NCI-H187 treated with DMSO at 0.1 percent for 48 hours (cell line): ENCODE data around the gene SPATA7.

ENCODE experiments used
- DNase-seq: peaks from one replicate; lab custom pipeline; 2025; lab: John Stamatoyannopoulos, UW

SPATA7 gene

DNA sequence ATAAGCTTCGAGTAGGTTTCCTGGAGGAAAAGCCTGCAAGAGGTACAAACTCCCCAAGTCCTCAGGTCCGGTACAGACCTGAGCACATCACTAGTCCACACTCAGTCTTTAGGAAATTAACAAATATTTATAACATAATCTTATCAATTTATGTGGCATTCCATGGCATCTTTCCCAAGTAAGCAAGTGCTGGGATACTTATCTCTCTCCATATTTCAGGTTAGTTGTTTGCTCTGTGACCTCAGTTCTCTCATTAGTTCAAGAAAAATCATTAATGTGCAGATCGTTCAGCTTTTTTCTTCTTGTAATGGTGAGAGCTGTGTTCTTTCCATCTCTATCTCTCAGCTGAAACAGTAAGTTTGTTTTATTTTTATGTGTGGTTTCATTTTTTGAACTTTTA is 34.7 kb downstream of the SPATA7 start:
- no peak for DNase-seq

DNA sequence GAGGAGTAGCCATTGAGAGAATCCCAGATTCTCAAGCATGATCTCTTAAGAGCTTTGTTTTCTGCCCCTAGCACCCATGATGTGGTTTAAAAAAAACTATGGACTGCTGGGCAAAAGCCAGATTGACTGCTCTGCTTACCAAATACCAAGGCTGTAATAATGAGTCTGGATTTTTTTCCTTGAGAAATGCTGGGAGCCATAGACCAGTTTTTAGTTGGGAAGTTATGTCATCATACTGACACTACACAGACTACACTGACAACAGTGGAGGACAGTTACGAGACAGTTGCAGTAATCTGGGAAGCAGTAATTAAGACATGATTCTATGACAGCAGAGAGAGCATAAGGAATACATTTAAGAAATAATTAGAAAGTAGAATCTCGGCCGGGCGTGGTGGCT is 35.8 kb downstream of the SPATA7 start:
- DNase-seq, result no peak

DNA sequence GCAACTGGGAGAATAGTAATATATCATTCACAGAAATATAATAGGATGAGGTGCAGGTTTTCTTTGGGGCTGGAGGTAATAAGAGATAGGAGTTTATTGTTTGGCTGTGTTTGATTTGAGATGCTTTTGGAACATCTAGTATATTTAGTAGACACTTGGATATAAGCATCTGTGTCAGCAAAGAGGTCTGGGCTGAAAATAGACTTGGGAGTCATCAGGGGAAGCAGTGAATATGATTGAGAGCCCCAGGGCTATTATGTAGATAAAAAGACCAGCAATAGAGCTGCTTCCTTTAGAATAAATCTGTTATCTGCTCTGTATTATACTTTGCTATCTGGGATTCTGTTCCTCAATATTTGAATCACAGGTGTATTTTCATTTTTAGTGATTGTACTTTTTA is 36.6 kb downstream of the SPATA7 start:
- no peak for DNase-seq

DNA sequence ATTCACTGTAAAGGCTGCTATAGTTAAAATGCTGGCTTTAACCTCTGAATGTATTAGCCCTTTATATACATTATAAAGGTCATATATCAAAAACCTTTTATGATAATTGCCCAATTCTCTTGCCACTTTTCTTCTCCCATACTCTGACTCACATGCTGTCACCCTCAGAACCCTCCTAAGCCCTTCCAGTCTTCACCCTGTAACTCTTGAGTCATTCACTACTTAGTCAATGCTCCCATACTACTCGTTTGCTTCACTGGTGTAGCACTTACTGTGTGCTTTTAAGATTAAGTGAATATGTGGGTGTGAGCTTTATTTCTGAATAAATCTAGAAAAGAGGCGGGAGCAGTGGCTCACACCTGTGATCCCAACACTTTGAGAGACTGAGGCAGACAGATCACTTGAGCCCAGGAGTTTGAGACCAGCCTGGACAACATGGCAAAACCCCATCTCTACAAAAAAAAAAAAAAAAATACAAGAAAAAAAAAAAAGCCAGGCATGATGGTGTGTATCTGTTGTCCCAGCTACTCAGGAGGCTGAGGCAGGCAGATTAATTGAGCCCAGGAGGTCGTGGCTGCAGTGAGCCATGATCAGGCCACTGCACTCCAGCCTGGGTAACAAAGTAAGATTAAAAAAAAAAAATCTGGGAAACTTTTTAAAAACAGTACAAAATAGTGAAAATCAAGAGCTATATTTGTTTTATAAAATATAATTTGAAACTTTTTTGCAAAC is 37.6 kb downstream of the SPATA7 start:
- DNase-seq, result no peak

DNA sequence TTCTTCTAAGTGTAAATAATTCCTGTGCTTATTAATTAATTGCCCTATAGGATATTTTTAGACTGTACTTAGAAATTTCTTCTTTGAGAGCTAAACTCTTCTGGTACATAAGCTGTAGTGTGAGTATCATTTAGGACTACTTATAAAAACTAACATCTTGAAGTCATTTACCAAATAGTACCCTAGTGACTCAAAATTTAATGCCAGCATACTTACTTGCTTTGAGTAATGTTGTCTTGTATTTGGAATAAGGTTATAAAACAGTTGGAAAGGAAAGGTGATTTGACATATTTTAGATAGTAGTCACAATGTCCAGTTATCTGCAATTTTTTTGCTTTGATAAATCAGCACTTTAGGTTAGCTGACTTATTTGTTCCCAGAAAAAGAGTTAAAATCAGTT is 39.1 kb downstream of the SPATA7 start:
- no peak for DNase-seq

DNA sequence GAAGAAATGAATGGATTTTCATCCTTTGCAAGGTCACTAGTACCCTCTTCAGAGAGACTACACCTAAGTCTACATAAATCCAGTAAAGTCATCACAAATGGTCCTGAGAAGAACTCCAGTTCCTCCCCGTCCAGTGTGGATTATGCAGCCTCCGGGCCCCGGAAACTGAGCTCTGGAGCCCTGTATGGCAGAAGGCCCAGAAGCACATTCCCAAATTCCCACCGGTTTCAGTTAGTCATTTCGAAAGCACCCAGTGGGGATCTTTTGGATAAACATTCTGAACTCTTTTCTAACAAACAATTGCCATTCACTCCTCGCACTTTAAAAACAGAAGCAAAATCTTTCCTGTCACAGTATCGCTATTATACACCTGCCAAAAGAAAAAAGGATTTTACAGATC is 40.8 kb downstream of the SPATA7 start:
- DNase-seq, result no peak

DNA sequence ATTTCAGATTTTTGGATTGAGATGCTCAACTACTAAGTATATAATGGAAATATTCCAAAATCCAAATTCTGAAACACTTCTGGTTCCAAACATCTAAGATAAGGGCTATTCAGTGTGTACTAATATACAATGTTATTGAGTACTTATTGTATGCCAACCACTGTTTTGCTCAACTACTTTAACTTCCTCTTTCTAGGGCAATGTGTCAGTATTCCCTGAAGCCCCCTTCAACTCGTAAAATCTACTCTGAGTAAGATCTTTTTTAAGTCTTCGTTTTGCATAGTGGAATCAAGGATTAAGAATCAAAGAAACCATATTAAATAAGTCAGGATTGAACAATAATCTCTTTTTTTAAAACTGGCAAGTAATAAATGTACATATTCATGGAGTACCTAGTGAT is 45.5 kb downstream of the SPATA7 start:
- DNase-seq, result no peak

DNA sequence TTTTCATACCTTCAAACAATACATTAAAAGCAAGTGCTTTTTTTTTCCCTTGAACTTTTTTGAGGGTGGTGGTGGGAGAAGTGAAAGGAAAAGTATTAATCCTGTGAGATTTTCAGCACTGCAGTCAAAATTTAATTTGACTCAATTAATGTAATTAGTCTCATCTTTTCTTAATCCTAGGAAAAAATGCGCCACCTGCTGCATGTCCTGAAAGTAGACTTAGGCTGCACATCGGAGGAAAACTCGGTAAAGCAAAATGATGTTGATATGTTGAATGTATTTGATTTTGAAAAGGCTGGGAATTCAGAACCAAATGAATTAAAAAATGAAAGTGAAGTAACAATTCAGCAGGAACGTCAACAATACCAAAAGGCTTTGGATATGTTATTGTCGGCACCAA is 52.2 kb downstream of the SPATA7 start:
- DNase-seq, result no peak

DNA sequence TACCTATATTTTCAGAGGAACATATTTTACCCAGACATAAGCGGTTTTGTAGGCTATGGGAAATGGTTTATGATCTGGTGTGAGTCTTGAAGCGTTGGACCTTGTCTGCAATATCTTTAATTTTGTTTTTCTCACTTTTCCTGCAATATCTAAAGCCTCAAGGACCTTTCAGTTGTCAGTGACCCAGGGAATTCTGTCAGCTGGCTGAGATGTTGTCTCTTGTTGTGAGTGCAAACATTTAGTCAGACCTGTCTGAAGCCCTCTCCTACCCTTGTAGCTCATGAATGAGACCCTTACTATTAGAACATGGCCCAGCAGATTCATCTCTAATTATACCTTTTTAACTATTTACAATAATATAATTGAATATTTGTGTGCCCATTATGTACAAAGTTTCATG is 53.6 kb downstream of the SPATA7 start:
- DNase-seq, result no peak

DNA sequence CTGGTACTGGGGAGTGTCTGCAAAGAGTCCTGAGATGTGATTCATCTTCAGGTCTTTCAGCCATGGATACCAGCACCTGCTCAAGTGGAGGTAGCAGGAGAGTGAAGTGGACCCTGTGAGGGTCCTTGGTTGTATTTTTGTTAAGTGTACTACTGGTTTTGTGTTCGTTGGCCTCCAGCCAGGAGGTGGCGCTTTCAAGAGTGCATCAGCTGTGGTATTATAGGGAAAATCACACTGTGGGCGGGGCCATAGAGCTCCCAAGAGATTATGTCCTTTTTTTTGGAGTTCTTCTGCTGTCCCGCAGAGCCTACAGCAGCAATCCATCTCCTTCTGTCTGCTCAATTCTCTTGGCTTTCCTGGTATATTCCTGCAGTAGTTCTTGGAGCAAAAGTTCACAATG is 66.8 kb downstream of the SPATA7 start:
- DNase-seq, result no peak

DNA sequence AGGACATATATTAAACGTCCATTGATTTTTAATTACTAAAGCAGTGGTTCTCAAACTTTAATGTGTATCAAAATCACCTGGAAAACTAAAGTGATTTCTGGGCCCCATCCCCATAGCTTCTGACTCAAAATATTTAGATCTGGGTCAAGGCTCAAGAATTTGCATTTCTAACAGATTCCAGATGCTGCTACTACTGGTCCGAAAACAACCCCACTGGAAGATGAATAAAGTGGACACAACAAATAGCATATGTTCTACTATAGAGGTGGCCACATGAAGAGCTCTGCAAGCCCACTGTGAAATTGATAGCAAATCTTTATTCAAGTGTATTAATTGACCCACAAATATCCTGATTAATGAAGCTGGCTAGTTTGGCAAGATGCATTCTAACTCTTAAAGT is 69.4 kb downstream of the SPATA7 start:
- no peak for DNase-seq

DNA sequence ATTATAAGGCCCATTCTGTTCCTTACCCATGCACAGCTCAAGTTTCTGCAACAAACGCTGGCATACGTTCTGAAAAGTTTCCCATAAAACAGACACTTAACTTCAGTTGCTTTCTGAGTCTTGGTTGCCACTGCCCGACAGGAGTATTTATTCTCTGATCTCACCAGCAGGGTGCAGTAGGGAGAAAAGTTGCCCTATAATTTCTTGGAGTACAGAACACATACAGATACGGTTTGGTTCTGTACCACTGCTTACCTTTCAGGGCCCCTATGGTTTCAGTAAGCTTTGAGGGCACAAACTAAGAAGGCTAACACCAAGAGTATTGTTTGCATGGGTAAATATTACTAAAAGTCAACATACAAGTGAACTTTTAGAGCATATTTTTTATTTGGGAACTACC is 77.9 kb downstream of the SPATA7 start:
- no peak for DNase-seq

DNA sequence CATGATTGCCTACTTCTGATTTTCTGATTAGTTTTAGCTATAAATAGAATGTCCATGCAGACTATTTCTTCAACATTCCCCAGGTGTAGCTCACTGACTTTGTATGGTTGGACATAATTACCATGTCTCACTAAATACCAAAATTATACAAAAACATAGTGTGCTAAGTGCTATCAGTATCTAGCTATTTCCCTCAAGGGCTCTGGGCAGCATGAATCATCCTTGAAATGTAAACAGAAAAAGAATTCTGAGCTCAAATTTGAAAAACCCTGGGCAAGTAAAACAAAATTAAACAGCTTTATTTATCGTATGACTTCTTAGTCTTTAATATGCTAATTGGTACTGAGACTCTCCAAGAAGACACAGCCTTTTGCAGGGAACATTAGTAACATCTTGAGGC is 82.9 kb downstream of the SPATA7 start:
- no peak for DNase-seq

DNA sequence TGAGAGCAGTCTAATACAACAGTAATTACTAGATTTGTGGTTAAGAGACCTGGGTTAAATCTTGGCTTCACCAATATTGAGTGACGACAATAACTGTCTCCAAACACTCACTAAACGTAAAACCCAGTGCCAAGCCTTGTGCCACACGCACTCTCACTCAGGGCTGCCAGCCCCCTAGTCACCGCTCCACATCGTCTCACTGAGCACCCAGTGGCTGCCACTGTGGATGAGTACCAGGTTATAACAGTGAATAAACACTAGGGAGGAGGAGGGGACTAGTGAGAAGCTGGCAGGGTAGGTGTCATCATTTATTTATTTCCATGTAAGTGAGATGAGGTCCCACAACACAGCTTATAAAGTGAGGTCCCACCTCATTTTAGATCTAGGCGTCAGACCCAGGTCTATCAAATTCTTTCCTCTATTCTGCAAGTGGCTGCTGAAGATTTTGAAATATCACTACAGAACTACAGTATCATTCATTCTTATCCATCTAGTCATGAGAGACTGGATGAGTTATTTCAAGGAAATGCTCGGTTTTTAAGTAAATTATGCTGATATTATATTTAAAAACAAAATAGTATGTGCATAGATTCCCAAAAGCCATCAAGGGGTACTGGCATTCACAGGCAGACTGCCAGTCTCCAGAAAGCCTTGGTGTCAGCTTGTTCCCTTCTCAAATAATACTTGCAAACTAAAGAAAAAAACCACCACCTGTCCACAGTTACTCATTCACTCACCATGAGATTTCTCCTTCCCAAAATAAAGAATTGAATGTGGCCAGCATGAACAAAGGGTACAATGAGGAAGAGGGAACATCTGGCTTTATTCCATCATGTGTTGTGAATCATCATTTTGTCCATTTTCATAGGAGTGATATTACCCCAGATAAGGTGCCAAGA is 85.3 kb downstream of the SPATA7 start:
- DNase-seq, result no peak

DNA sequence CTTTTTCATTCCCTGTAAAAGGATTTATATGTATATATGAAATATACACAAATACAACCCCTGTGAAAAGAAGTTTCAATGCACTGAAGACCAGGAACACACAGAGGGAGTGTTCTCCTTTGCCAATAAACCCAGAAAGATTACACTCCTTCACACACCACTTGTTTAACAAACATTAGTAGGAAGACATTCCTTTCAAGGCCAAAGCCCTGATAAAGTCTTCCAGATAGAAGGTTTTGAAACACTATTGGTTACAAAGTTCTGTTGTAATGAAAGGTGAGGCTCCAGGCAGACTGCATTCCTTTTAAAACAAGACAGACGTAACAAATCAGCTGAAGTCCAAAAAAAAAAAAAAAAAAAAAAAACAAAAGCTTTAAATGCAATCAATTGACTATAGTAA is 88.3 kb downstream of the SPATA7 start:
- DNase-seq, result no peak

DNA sequence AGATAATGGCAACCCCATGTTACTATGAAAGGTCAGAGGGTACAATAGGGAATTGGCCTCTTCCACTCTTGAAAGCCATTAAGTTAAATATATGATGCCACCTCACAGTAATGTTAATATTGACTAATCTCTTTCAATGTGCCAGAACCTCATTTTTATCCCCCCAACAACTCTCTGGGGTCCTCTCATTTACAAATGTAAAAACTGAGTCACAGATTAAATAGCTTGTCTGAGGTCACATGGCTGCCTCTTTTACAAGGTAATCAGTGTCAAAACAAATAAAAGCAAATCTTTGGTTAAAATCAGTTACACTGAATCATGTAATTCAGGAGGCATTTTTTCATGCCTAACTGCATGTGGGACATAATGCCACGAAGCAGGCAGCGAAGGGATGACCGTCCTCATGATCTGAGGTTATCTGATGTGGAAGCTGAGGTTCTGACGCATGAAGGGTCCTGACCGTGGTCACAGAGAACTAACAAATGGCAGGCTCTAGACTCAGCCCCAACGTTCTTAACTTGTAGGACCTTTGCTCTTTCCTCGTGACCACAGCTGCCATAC is 90.8 kb downstream of the SPATA7 start:
- no peak for DNase-seq

DNA sequence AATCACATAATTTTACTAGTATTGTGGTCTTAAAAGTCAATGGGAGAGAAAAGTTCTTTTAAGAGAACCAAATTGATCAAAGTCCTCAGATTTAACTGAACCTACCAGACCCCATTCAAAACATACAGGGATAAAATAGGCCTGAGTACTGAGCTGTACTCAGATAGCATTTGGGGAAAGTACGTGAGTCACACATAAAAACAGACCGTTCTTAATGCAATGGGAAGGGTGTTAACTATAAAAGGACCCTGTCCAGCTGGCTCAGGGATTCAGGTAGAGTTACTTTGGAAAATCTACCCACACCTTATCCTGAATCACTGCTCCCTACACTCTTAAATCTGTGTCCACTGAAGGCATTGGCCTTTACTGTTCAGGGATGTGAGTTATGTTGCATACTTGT is 91.4 kb downstream of the SPATA7 start:
- DNase-seq, result no peak

DNA sequence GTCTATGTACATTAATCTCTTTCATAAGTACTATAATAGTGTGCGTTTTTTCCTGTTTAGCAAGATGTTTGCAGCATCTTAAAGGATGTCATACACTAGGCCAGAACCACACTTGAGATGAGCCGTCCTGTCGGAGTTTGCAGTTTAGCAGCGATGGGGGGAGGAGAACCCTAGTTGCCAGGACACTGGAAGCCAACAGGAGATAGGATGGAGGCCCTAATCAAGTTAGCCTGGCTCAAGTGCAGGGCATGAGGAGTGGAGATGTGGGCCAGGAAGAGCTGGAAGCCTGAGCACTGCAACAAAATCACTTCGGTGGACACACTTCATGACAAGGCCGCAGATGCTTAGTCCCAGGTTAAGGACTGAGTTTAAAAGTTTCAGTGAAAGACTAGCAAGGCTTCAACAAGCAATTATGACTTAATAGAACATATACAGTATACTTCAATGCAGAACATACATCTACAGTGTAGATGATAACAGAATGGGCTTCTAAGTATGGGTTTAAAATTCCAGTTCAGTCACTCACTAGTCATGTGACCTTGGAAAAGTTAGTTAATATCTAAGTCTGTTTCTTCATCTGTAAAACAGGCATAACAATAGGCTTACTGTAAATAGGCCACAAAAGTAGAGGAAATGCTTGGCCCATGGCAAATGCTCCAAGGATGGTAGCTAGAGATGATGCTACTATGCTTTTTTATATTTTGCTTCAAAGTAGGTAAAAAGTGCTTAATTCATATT is 92.2 kb downstream of the SPATA7 start:
- no peak for DNase-seq

DNA sequence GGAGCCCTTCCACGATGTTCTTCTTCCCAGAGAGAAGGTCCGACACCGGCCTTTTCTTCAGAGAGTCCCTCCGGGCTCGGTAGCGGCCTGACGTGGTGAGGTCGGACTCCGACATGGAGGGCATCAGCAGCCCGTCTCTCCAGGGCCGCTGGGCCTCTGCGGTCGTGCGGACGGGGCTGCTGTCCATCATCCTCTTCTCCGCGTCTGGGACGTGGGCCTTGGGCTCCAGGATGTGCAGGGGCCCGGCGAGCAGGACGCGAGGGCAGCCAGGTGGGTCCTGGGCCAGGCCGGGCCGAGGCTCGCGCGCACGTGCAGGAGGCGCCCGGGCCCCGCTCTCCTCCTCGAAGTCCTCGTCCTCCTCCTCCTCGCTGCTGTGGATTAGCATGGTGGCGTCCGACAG is 93.5 kb downstream of the SPATA7 start:
- no peak for DNase-seq

DNA sequence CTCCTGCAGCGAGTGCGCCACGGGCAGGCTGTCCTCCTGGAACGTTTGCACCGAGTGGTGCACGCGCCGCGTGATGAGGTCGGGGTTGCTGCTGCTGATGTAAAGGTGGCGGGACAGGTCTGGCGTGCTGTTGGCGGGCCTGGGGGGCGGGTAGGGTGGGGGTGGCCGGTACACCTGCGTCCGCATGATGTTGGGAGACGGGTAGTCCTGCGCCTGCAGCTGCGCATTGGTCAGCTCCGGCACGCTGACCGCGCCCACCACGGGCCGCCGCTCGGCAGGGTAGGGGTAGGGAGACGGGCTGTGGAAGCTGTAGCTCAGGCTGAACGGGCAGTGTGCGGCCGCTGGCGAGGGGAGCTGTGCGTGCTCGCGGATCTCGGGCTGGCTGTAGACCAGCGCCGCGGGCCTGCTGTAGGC is 94.1 kb downstream of the SPATA7 start:
- no peak for DNase-seq

DNA sequence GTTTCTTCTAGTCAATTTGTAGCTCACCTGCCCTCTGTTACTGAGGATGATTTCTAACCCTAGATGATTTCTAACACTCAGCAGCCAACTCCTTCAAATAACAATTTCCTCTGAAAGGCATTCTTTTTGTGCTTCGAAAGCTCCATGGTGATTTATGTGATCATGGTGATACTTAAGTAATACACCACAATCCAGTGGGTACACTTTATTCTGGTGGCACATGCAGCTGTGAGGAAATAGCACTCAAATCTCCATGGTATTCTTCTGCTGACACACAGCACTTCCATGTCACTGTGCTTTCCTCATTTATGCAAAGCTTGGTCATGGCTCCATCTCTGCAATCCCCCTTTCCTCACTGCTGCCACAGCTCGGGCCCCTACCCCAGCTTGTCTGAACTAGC is 95.6 kb downstream of the SPATA7 start:
- DNase-seq, result no peak

DNA sequence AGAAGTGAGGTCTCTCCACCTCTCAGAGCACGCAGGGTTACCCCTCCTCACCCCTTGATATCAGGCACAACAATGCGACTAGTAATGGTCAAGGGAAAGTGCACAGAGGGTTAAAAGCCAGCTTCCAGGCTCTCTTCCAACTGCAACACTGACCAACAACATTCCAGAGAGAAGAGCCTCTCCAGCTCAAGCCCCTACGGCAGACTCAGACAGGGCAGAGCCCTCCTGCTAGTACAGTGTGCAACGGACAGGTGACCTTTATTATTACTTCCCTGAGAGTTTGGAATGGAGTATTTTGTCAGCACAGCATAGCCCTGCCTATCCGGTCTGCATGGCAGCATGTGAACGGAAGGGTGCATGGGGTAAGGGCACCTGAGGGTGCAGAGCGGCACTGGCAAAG is 96.3 kb downstream of the SPATA7 start:
- no peak for DNase-seq

DNA sequence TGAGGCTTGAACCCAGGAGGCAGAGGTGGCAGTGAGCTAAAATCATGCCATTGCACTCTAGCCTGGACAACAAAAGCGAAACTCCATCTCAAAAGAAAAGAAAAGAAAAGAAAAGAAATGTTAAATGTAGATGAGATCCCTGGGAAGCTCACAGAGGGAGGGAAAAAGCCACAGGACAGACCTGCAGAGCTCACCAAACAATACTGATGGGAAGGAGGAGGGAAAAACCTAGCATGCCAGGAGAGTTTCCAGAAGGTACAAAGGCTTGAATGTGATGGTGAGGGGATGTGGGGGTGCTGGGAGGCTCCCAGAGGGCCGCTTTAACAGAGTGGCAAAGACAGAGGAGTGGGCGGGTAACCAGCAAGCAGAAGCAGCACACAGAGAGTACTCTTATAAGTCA is 97.1 kb downstream of the SPATA7 start:
- no peak for DNase-seq
